Activated CD4-positive, alpha-beta T cell treated with anti-CD3 and anti-CD28 coated beads, Interleukin-2, Interleukin-6, amounts not matched to agents 100 ng/mL and 50 ng/mL, durations not matched to agents 16 hours and 8 hours (primary cell): ENCODE data around the gene DNAJC1.
"Not testable (repeated sequence)": the region's sequence is repeated elsewhere in the genome, so short reads cannot be mapped to it uniquely, and the experiment has no call there.

ENCODE experiments used
- DNase-seq: peaks from one replicate; pipeline ENCODE4 v3.0.0-alpha.2; 2020

DNAJC1 gene

GRCh38 chr10:21894648-21895342 lies 108.7 kb downstream of the DNAJC1 start:
- no peak for DNase-seq

GRCh38 chr10:21891439-21891838 lies 112.1 kb downstream of the DNAJC1 start:
- DNase-seq = peak; percentile 14

GRCh38 chr10:21889477-21890275 lies 113.9 kb downstream of the DNAJC1 start:
- DNase-seq = no peak

GRCh38 chr10:21888959-21889358 lies 114.6 kb downstream of the DNAJC1 start:
- DNase-seq = peak; percentile 25

- no peak for DNase-seq
These were observed 117.6 kb downstream of the DNAJC1 start for GRCh38 chr10:21885940-21886339.

GRCh38 chr10:21873198-21873597 lies 130.3 kb downstream of the DNAJC1 start:
- no peak for DNase-seq

GRCh38 chr10:21872771-21873170 lies 130.8 kb downstream of the DNAJC1 start:
- DNase-seq = not testable (repeated sequence)

GRCh38 chr10:21870849-21871248 lies 132.7 kb downstream of the DNAJC1 start:
- no peak for DNase-seq

GRCh38 chr10:21869087-21869486 lies 134.4 kb downstream of the DNAJC1 start:
- DNase-seq = not testable (repeated sequence)

- peak; percentile 10 for DNase-seq
These were observed 142.8 kb downstream of the DNAJC1 start for GRCh38 chr10:21860718-21861117.

- DNase-seq = no peak
These were observed 145.1 kb downstream of the DNAJC1 start for GRCh38 chr10:21858455-21858854.

GRCh38 chr10:21849607-21850006 lies 153.9 kb downstream of the DNAJC1 start:
- no peak for DNase-seq

- DNase-seq = no peak
These were observed 159.9 kb downstream of the DNAJC1 start for GRCh38 chr10:21843645-21844044.

GRCh38 chr10:21841273-21841672 lies 162.3 kb downstream of the DNAJC1 start:
- not testable (repeated sequence) for DNase-seq

- not testable (repeated sequence) for DNase-seq
These were observed 166.0 kb downstream of the DNAJC1 start for GRCh38 chr10:21837487-21837886.

GRCh38 chr10:21834574-21834973 lies 169.0 kb downstream of the DNAJC1 start:
- DNase-seq = not testable (repeated sequence)

- DNase-seq = no peak
These were observed 170.8 kb downstream of the DNAJC1 start for GRCh38 chr10:21832821-21833130.

GRCh38 chr10:21831986-21832820 lies 171.3 kb downstream of the DNAJC1 start:
- DNase-seq = no peak

GRCh38 chr10:21830037-21830436 lies 173.5 kb downstream of the DNAJC1 start:
- no peak for DNase-seq

GRCh38 chr10:21827308-21827707 lies 176.2 kb downstream of the DNAJC1 start:
- no peak for DNase-seq

- no peak for DNase-seq
These were observed 176.8 kb downstream of the DNAJC1 start for GRCh38 chr10:21826725-21827124.

GRCh38 chr10:21825345-21825744 lies 178.2 kb downstream of the DNAJC1 start:
- no peak for DNase-seq

- no peak for DNase-seq
These were observed 179.1 kb downstream of the DNAJC1 start for GRCh38 chr10:21824409-21824808.

- no peak for DNase-seq
These were observed 179.9 kb downstream of the DNAJC1 start for GRCh38 chr10:21823617-21824016.
